ENCODE results near the gene EFCAB7.

Gene EFCAB7

GRCh38 chr1:63512584-63512983 lies 10.7 kb upstream of the EFCAB7 start:
- Histone ChIP-seq H3K9ac (ENCODE audit: low read depth in 1 of 2, low read length in 2 of 2) (no peak overlapping the region), H3K27ac (ENCODE audit: low read depth, low read length) (no peak overlapping the region), H3K9me3 (ENCODE audit: control insufficient read depth in 1 of 2, low read length in 2 of 2) (no peaks in the 10 kb centered on the region), H3K27me3 (ENCODE audit: control insufficient read depth in 1 of 2, insufficient read depth in 2 of 2, low read length in 2 of 2) (no peaks in the 10 kb centered on the region), H3K4me3 (ENCODE audit: low read depth in 1 of 2, low read length in 2 of 2) (no peak overlapping the region), H3K4me1 (ENCODE audit: control insufficient read depth in 1 of 2, insufficient read depth in 2 of 2, low read length in 2 of 2) (no peaks in the 10 kb centered on the region), H3K36me3 (ENCODE audit: control insufficient read depth in 1 of 2, insufficient read depth in 2 of 2, low read length in 2 of 2) (no peaks in the 10 kb centered on the region)

- no peak overlapping the region for H3K27ac ChIP-seq (ENCODE audit: low read depth, low read length)
- no peaks in the 10 kb centered on the region for H3K36me3 ChIP-seq (ENCODE audit: control insufficient read depth in 1 of 2, insufficient read depth in 2 of 2, low read length in 2 of 2)
- no peaks in the 10 kb centered on the region for H3K9me3 ChIP-seq (ENCODE audit: control insufficient read depth in 1 of 2, low read length in 2 of 2)
- no peaks in the 10 kb centered on the region for H3K27me3 ChIP-seq (ENCODE audit: control insufficient read depth in 1 of 2, insufficient read depth in 2 of 2, low read length in 2 of 2)
- no peak overlapping the region for H3K9ac ChIP-seq (ENCODE audit: low read depth in 1 of 2, low read length in 2 of 2)
- H3K4me3 ChIP-seq (ENCODE audit: low read depth in 1 of 2, low read length in 2 of 2): no peak overlapping the region
- H3K4me1 ChIP-seq (ENCODE audit: control insufficient read depth in 1 of 2, insufficient read depth in 2 of 2, low read length in 2 of 2): no peaks in the 10 kb centered on the region
Measured at GRCh38 chr1:63516629-63517028, 6.7 kb upstream of the EFCAB7 start.

- Histone ChIP-seq H3K27ac (ENCODE audit: low read depth, low read length) (peak overlapping the region; percentile 96), H3K27me3 (ENCODE audit: control insufficient read depth in 1 of 2, insufficient read depth in 2 of 2, low read length in 2 of 2) (no peaks in the 10 kb centered on the region), H3K4me3 (ENCODE audit: low read depth in 1 of 2, low read length in 2 of 2) (peak overlapping the region; percentile 95 to 97), H3K9me3 (ENCODE audit: control insufficient read depth in 1 of 2, low read length in 2 of 2) (no peaks in the 10 kb centered on the region), H3K36me3 (ENCODE audit: control insufficient read depth in 1 of 2, insufficient read depth in 2 of 2, low read length in 2 of 2) (peaks cover 0 to 2% of the 10 kb centered on the region in 2 donors), H3K4me1 (ENCODE audit: control insufficient read depth in 1 of 2, insufficient read depth in 2 of 2, low read length in 2 of 2) (peaks cover 12 to 18% of the 10 kb centered on the region in 2 donors), H3K9ac (ENCODE audit: low read depth in 1 of 2, low read length in 2 of 2) (peak overlapping the region; percentile 81 to 86)
Measured at GRCh38 chr1:63523738-63524137, 413 bp downstream of the EFCAB7 start.

GRCh38 chr1:63524201-63524600 lies 876 bp downstream of the EFCAB7 start:
- H3K27me3 ChIP-seq (ENCODE audit: control insufficient read depth in 1 of 2, insufficient read depth in 2 of 2, low read length in 2 of 2): no peaks in the 10 kb centered on the region
- no peaks in the 10 kb centered on the region for H3K9me3 ChIP-seq (ENCODE audit: control insufficient read depth in 1 of 2, low read length in 2 of 2)
- no peak overlapping the region for H3K27ac ChIP-seq (ENCODE audit: low read depth, low read length)
- H3K36me3 ChIP-seq (ENCODE audit: control insufficient read depth in 1 of 2, insufficient read depth in 2 of 2, low read length in 2 of 2): peaks cover 0 to 2% of the 10 kb centered on the region in 2 donors
- peak overlapping the region; percentile 95 to 97 for H3K4me3 ChIP-seq (ENCODE audit: low read depth in 1 of 2, low read length in 2 of 2)
- peaks cover 12 to 18% of the 10 kb centered on the region in 2 donors for H3K4me1 ChIP-seq (ENCODE audit: control insufficient read depth in 1 of 2, insufficient read depth in 2 of 2, low read length in 2 of 2)
- peak overlapping the region in 1 of 2 donors; percentile 81 for H3K9ac ChIP-seq (ENCODE audit: low read depth in 1 of 2, low read length in 2 of 2)

- Histone ChIP-seq H3K36me3 (ENCODE audit: control insufficient read depth in 1 of 2, insufficient read depth in 2 of 2, low read length in 2 of 2) (peaks cover 2 to 10% of the 10 kb centered on the region in 2 donors), H3K4me3 (ENCODE audit: low read depth in 1 of 2, low read length in 2 of 2) (no peak overlapping the region), H3K9ac (ENCODE audit: low read depth in 1 of 2, low read length in 2 of 2) (no peak overlapping the region), H3K27ac (ENCODE audit: low read depth, low read length) (no peak overlapping the region), H3K9me3 (ENCODE audit: control insufficient read depth in 1 of 2, low read length in 2 of 2) (no peaks in the 10 kb centered on the region), H3K4me1 (ENCODE audit: control insufficient read depth in 1 of 2, insufficient read depth in 2 of 2, low read length in 2 of 2) (no peaks in the 10 kb centered on the region), H3K27me3 (ENCODE audit: control insufficient read depth in 1 of 2, insufficient read depth in 2 of 2, low read length in 2 of 2) (no peaks in the 10 kb centered on the region)
Measured at GRCh38 chr1:63532727-63533126, 9.4 kb downstream of the EFCAB7 start.

GRCh38 chr1:63533931-63534330 lies 10.6 kb downstream of the EFCAB7 start:
- no peaks in the 10 kb centered on the region for H3K9me3 ChIP-seq (ENCODE audit: control insufficient read depth in 1 of 2, low read length in 2 of 2)
- no peak overlapping the region for H3K27ac ChIP-seq (ENCODE audit: low read depth, low read length)
- no peak overlapping the region for H3K9ac ChIP-seq (ENCODE audit: low read depth in 1 of 2, low read length in 2 of 2)
- no peaks in the 10 kb centered on the region for H3K27me3 ChIP-seq (ENCODE audit: control insufficient read depth in 1 of 2, insufficient read depth in 2 of 2, low read length in 2 of 2)
- H3K36me3 ChIP-seq (ENCODE audit: control insufficient read depth in 1 of 2, insufficient read depth in 2 of 2, low read length in 2 of 2): peaks cover 2 to 8% of the 10 kb centered on the region in 2 donors
- no peaks in the 10 kb centered on the region for H3K4me1 ChIP-seq (ENCODE audit: control insufficient read depth in 1 of 2, insufficient read depth in 2 of 2, low read length in 2 of 2)
- H3K4me3 ChIP-seq (ENCODE audit: low read depth in 1 of 2, low read length in 2 of 2): no peak overlapping the region

- Histone ChIP-seq H3K36me3 (ENCODE audit: control insufficient read depth in 1 of 2, insufficient read depth in 2 of 2, low read length in 2 of 2) (peaks cover 2 to 8% of the 10 kb centered on the region in 2 donors), H3K27ac (ENCODE audit: low read depth, low read length) (no peak overlapping the region), H3K9ac (ENCODE audit: low read depth in 1 of 2, low read length in 2 of 2) (no peak overlapping the region), H3K4me1 (ENCODE audit: control insufficient read depth in 1 of 2, insufficient read depth in 2 of 2, low read length in 2 of 2) (no peaks in the 10 kb centered on the region), H3K9me3 (ENCODE audit: control insufficient read depth in 1 of 2, low read length in 2 of 2) (no peaks in the 10 kb centered on the region), H3K4me3 (ENCODE audit: low read depth in 1 of 2, low read length in 2 of 2) (no peak overlapping the region), H3K27me3 (ENCODE audit: control insufficient read depth in 1 of 2, insufficient read depth in 2 of 2, low read length in 2 of 2) (no peaks in the 10 kb centered on the region)
Measured at GRCh38 chr1:63534406-63534805, 11.1 kb downstream of the EFCAB7 start.

GRCh38 chr1:63537006-63537405 lies 13.7 kb downstream of the EFCAB7 start:
- Histone ChIP-seq H3K9me3 (ENCODE audit: control insufficient read depth in 1 of 2, low read length in 2 of 2) (no peaks in the 10 kb centered on the region), H3K36me3 (ENCODE audit: control insufficient read depth in 1 of 2, insufficient read depth in 2 of 2, low read length in 2 of 2) (peaks cover 2 to 8% of the 10 kb centered on the region in 2 donors), H3K27me3 (ENCODE audit: control insufficient read depth in 1 of 2, insufficient read depth in 2 of 2, low read length in 2 of 2) (no peaks in the 10 kb centered on the region)

GRCh38 chr1:63537940-63538339 lies 14.6 kb downstream of the EFCAB7 start:
- no peak overlapping the region for H3K27ac ChIP-seq (ENCODE audit: low read depth, low read length)
- no peaks in the 10 kb centered on the region for H3K9me3 ChIP-seq (ENCODE audit: control insufficient read depth in 1 of 2, low read length in 2 of 2)
- peaks cover 2 to 6% of the 10 kb centered on the region in 2 donors for H3K36me3 ChIP-seq (ENCODE audit: control insufficient read depth in 1 of 2, insufficient read depth in 2 of 2, low read length in 2 of 2)
- H3K4me1 ChIP-seq (ENCODE audit: control insufficient read depth in 1 of 2, insufficient read depth in 2 of 2, low read length in 2 of 2): no peaks in the 10 kb centered on the region
- no peaks in the 10 kb centered on the region for H3K27me3 ChIP-seq (ENCODE audit: control insufficient read depth in 1 of 2, insufficient read depth in 2 of 2, low read length in 2 of 2)
- no peak overlapping the region for H3K4me3 ChIP-seq (ENCODE audit: low read depth in 1 of 2, low read length in 2 of 2)
- H3K9ac ChIP-seq (ENCODE audit: low read depth in 1 of 2, low read length in 2 of 2): no peak overlapping the region

More at GRCh38 chr1:63537006-63537405, 13.7 kb downstream of the EFCAB7 start:
- Histone ChIP-seq H3K27ac (ENCODE audit: low read depth, low read length) (no peak overlapping the region), H3K4me1 (ENCODE audit: control insufficient read depth in 1 of 2, insufficient read depth in 2 of 2, low read length in 2 of 2) (no peaks in the 10 kb centered on the region), H3K9ac (ENCODE audit: low read depth in 1 of 2, low read length in 2 of 2) (no peak overlapping the region), H3K4me3 (ENCODE audit: low read depth in 1 of 2, low read length in 2 of 2) (no peak overlapping the region)

GRCh38 chr1:63545780-63546179 lies 22.5 kb downstream of the EFCAB7 start:
- H3K9ac ChIP-seq (ENCODE audit: low read depth in 1 of 2, low read length in 2 of 2): no peak overlapping the region
- H3K36me3 ChIP-seq (ENCODE audit: control insufficient read depth in 1 of 2, insufficient read depth in 2 of 2, low read length in 2 of 2): peaks cover 0 to 4% of the 10 kb centered on the region in 2 donors
- no peaks in the 10 kb centered on the region for H3K9me3 ChIP-seq (ENCODE audit: control insufficient read depth in 1 of 2, low read length in 2 of 2)
- H3K27ac ChIP-seq (ENCODE audit: low read depth, low read length): no peak overlapping the region
- H3K27me3 ChIP-seq (ENCODE audit: control insufficient read depth in 1 of 2, insufficient read depth in 2 of 2, low read length in 2 of 2): no peaks in the 10 kb centered on the region
- H3K4me3 ChIP-seq (ENCODE audit: low read depth in 1 of 2, low read length in 2 of 2): no peak overlapping the region
- H3K4me1 ChIP-seq (ENCODE audit: control insufficient read depth in 1 of 2, insufficient read depth in 2 of 2, low read length in 2 of 2): no peaks in the 10 kb centered on the region
